Upper lobe of right lung (tissue), 1 donor: ENCODE data around the gene TTLL4. TPM values are rescaled to one million over a fixed set of nuclear protein-coding genes. Genes with fewer than 3 reads are reported as not detected.

Source experiments
- ATAC-seq: fragments of 200-7000 bp; cut with Tn5 transposase; one replicate; pipeline ENCODE4 v1.9.1; 2020; ENCODE audit warnings: mild to moderate bottlenecking, moderate library complexity
- DNase-seq: peaks from one replicate; pipeline ENCODE4 v3.0.0-alpha.2; 2020
- H3K27ac ChIP-seq: fragments of 200-600 bp; one replicate; pipeline ENCODE4 v1.8.0; 2022
- H3K27me3 ChIP-seq: fragments of 200-600 bp; one replicate; pipeline ENCODE4 v1.8.0; 2022; ENCODE audit warnings: mild to moderate bottlenecking
- H3K36me3 ChIP-seq: fragments of 200-600 bp; one replicate; pipeline ENCODE4 v1.8.0; 2022
- H3K4me1 ChIP-seq: fragments of 200-600 bp; one replicate; pipeline ENCODE4 v1.8.0; 2022
- H3K4me3 ChIP-seq: fragments of 200-600 bp; one replicate; pipeline ENCODE4 v1.8.0; 2022; ENCODE audit warnings: mild to moderate bottlenecking
- H3K9me3 ChIP-seq: fragments of 200-600 bp; one replicate; pipeline ENCODE4 v1.8.0; 2022
- intact Hi-C: fragments of 100-400 bp; cut with DNase I; formaldehyde crosslinking; loops from one replicate; pipeline ENCODE4 v1.11.0; 2022
- total RNA-seq: library from RNA; stranded (reverse); fragmentation: NEBNext Ultra II Directional; extraction: Animal tissue kit (Norgen Biotek cat#: 25700); gene quantifications from one replicate; pipeline ENCODE4 v1.2.1, GENCODE V29; 2021
- TF ChIP-seq, protein P1 (sequence below): fragments of 200-600 bp; IDR thresholded peaks from one replicate; pipeline ENCODE4 v1.8.0; 2022; ENCODE audit warnings: antibody characterized with exemption
- donor health status: DM: no; HTN: yes; CAD: no; lungs with severe emphysema.

The TTLL4 gene
- total RNA-seq, 1 donor from 2014 or later: 29.5 TPM

DNA sequence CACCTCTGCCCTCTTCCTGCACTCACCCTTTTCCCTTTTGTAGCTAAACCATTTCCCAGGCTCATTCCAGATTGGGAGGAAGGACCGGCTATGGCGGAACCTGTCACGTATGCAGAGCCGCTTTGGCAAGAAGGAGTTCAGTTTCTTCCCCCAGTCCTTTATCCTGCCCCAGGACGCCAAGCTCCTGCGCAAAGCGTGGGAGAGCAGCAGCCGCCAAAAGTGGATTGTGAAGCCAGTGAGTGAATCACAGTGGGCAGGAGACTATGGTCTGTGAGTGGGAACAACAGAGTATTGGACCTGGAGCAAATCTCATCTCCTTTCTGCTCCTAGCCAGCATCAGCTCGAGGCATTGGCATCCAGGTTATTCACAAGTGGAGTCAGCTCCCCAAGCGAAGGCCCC, 36.3 kb downstream of the TTLL4 start:
- H3K36me3 ChIP-seq: peaks cover 63% of the 10 kb centered on the region

DNA sequence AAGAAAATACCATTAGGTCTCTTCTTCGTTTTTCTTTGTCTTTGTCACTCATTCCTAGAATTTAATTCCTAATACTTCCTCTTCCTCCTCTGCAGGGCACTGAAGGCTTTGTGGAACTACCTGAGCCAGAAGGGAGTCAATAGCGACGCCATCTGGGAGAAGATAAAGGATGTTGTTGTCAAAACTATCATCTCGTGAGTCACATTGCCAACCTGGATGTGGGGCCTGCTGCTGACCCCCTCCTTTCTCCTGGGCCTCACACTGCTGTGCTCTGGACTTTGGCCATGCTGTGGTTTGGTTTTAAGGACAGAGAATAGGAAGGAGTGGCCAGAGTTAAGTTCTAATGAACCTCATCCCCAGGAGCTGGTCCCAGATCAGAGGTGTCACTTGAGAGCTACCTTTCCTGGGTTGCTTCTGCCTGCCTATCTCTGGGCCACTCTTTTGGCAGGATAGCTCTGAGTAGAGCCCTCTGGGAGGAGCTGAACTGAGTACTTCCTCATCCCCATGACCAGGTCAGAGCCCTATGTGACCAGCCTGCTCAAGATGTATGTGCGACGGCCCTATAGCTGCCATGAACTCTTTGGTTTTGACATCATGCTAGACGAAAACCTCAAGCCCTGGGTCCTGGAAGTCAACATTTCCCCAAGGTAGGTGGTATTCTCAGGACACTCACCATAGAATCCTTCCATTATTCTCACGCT, 38.3 kb downstream of the TTLL4 start:
- TF ChIP-seq, protein P1, sequence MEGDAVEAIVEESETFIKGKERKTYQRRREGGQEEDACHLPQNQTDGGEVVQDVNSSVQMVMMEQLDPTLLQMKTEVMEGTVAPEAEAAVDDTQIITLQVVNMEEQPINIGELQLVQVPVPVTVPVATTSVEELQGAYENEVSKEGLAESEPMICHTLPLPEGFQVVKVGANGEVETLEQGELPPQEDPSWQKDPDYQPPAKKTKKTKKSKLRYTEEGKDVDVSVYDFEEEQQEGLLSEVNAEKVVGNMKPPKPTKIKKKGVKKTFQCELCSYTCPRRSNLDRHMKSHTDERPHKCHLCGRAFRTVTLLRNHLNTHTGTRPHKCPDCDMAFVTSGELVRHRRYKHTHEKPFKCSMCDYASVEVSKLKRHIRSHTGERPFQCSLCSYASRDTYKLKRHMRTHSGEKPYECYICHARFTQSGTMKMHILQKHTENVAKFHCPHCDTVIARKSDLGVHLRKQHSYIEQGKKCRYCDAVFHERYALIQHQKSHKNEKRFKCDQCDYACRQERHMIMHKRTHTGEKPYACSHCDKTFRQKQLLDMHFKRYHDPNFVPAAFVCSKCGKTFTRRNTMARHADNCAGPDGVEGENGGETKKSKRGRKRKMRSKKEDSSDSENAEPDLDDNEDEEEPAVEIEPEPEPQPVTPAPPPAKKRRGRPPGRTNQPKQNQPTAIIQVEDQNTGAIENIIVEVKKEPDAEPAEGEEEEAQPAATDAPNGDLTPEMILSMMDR: no peak
- DNase-seq (no peak), ATAC-seq (peak; percentile 54)
- no peaks in the 10 kb centered on the region for H3K4me1 ChIP-seq
- no peaks in the 10 kb centered on the region for H3K27me3 ChIP-seq
- H3K9me3 ChIP-seq: no peaks in the 10 kb centered on the region
- H3K27ac ChIP-seq: no peak overlapping the region
- no peak overlapping the region for H3K4me3 ChIP-seq
- H3K36me3 ChIP-seq: peaks cover 77% of the 10 kb centered on the region
- intact Hi-C loops: no loop called here

More for the DNA sequence above, 36.3 kb downstream of the TTLL4 start:
- intact Hi-C loops: no loop called here
- no peak for DNase-seq
- no peak for ATAC-seq
- no peaks in the 10 kb centered on the region for H3K9me3 ChIP-seq
- no peak overlapping the region for H3K4me3 ChIP-seq
- no peaks in the 10 kb centered on the region for H3K27me3 ChIP-seq
- no peaks in the 10 kb centered on the region for H3K4me1 ChIP-seq
- TF ChIP-seq, protein P1: no peak
- H3K27ac ChIP-seq: no peak overlapping the region

DNA sequence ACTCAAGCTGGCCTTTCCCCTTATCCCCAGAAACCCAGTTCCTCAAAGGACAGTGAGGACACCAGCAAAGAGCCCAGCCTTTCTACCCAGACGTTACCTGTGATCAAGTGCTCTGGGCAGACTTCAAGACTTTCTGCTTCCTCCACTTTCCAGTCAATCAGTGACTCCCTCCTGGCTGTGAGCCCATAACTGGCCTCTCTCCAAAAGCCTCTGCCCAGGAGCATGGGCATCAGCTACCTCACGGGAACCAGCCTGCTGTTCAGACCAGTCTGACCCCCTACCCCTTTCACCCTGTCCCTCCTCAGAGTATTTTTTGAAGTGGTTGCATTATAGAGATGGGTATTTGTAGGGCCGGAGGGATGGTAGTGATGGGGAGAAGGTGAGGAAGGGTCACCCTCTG, 43.6 kb downstream of the TTLL4 start:
- Histone ChIP-seq H3K27me3 (no peaks in the 10 kb centered on the region), H3K27ac (no peak overlapping the region), H3K9me3 (no peaks in the 10 kb centered on the region), H3K4me3 (no peak overlapping the region), H3K4me1 (no peaks in the 10 kb centered on the region), H3K36me3 (peaks cover 48% of the 10 kb centered on the region)
- DNase-seq: peak; percentile 75
- intact Hi-C loops: no loop called here
- ATAC-seq: peak; percentile 60
- TF ChIP-seq, protein P1: no peak

DNA sequence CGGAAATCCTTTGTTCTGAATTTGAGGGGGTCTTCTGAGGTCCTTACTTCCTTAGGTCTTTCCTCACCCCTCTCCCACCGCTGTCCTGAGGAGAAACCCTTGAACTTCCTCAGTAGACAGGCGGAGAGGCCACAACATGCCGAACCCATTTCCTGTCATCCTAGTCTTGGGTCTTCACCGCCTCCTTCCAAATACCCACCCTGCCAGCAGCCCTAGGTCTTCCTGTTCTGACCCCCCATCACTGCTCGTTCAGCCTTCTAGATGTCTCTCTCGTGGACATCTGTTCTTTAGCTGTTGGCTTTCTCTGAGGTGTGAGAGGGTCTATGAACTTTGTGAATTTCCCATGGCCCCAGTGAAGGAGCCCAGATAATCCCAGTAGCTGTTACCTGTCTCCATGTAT, 44.1 kb downstream of the TTLL4 start:
- H3K4me1 ChIP-seq: no peaks in the 10 kb centered on the region
- TF ChIP-seq, protein P1: no peak
- no peak for ATAC-seq

DNA sequence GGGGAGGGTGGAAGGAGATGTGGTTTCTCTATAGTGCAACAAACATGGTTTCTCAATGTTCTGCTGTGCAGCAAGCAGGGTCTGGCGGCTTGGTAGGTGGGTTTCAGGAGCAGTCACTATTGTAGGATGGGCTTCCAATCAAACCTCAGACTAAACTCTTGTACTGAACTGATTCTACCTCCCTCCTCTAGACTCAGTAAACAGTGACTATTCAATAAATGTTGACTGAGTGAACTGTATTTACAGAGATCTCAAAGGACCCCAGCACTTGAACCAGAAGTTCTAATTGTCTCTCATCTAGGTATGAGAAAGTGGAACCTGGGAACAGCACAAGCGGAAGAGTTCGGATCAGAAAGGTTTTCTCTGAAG, 44.5 kb downstream of the TTLL4 start:
- no peak for DNase-seq
- intact Hi-C loops: no loop called here
- Histone ChIP-seq H3K36me3 (peaks cover 38% of the 10 kb centered on the region), H3K4me1 (no peaks in the 10 kb centered on the region), H3K27ac (no peak overlapping the region), H3K9me3 (no peaks in the 10 kb centered on the region), H3K27me3 (no peaks in the 10 kb centered on the region), H3K4me3 (no peak overlapping the region)
- TF ChIP-seq, protein P1: no peak
- no peak for ATAC-seq

More for the DNA sequence above, 44.1 kb downstream of the TTLL4 start:
- no peak for DNase-seq
- peaks cover 42% of the 10 kb centered on the region for H3K36me3 ChIP-seq
- no peak overlapping the region for H3K4me3 ChIP-seq
- no peak overlapping the region for H3K27ac ChIP-seq
- H3K9me3 ChIP-seq: no peaks in the 10 kb centered on the region
- no peaks in the 10 kb centered on the region for H3K27me3 ChIP-seq
- intact Hi-C loops: no loop called here
